Measurements from ENCODE around the gene SYNDIG1.

GRCh38 chr20:24580006-24580405, 110.6 kb downstream of the SYNDIG1 start:
- TF ChIP-seq CTCF (conservative IDR thresholded peaks at IDR 0.05; ENCODE audit: low read depth, low read length) (no peak), POLR2A (IDR thresholded peaks at IDR 0.05; ENCODE audit: low read depth, low read length) (no peak), USF2 (IDR thresholded peaks at IDR 0.05; ENCODE audit: low read depth, low read length) (no peak), SMC3 (IDR thresholded peaks at IDR 0.05; ENCODE audit: low read depth, low read length) (no peak)

Measured in IMR-90 (cell line).